Measurements from ENCODE around the gene FBXO34. TPM values are rescaled to one million over a fixed set of nuclear protein-coding genes. Genes with fewer than 3 reads are reported as not detected.
A peak's percentile ranks its signal among the peaks of the same experiment; 100 is the strongest.

FBXO34 gene
- total and polyA plus RNA-seq, 2 experiments from 2014 or later: 27.5 to 45.9 TPM

DNA sequence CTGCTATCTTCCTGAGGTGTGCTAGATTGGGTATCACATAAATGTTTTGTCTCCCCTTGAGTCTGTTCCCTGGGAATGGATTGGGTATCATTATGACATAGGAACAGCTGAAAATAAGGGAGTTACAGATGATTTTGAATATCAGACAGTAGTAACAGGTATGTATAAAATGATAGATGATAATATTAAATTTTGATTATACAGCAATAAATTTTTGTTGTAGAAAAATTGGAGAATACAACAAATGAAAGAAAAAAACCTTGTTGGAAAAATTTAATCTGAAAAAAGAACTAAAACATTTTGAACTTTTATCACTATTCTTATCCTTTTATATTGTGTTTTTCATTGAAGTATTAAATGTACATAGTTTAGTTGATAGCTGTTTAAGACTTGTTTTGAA, 43.2 kb downstream of the FBXO34 start:
- H3K9me3 ChIP-seq (ENCODE audit: low read depth): no peaks in the 10 kb centered on the region
- H3K79me2 ChIP-seq: peaks cover 62% of the 10 kb centered on the region
- no peaks in the 10 kb centered on the region for H3K9me2 ChIP-seq (replicated peaks; ENCODE audit: insufficient read depth)
- H3K4me3 ChIP-seq: no peak overlapping the region
- no peak overlapping the region for H3K27ac ChIP-seq
- H3K4me2 ChIP-seq: no peak overlapping the region
- H3K27me3 ChIP-seq: no peaks in the 10 kb centered on the region
- H3K4me1 ChIP-seq (ENCODE audit: insufficient read depth): peaks cover 34% of the 10 kb centered on the region
- no peak for DNase-seq (ENCODE audit: low spot score)
- TF ChIP-seq EZH2 (IDR thresholded peaks at IDR 0.05; ENCODE audit: borderline replicate concordance) (no peak), EZH2phosphoT487 (IDR thresholded peaks at IDR 0.05; ENCODE audit: low read depth, severe bottlenecking, unreplicated experiment) (no peak)
- TF ChIP-seq, protein P1, sequence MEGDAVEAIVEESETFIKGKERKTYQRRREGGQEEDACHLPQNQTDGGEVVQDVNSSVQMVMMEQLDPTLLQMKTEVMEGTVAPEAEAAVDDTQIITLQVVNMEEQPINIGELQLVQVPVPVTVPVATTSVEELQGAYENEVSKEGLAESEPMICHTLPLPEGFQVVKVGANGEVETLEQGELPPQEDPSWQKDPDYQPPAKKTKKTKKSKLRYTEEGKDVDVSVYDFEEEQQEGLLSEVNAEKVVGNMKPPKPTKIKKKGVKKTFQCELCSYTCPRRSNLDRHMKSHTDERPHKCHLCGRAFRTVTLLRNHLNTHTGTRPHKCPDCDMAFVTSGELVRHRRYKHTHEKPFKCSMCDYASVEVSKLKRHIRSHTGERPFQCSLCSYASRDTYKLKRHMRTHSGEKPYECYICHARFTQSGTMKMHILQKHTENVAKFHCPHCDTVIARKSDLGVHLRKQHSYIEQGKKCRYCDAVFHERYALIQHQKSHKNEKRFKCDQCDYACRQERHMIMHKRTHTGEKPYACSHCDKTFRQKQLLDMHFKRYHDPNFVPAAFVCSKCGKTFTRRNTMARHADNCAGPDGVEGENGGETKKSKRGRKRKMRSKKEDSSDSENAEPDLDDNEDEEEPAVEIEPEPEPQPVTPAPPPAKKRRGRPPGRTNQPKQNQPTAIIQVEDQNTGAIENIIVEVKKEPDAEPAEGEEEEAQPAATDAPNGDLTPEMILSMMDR (IDR thresholded peaks at IDR 0.05; ENCODE audit: poor library complexity): no peak
- no peak overlapping the region for H2AFZ ChIP-seq
- H3K36me3 ChIP-seq (replicated peaks; ENCODE audit: insufficient read depth, low read depth): no peaks in the 10 kb centered on the region
- no peaks in the 10 kb centered on the region for H4K20me1 ChIP-seq (ENCODE audit: insufficient read depth, poor library complexity, severe bottlenecking)

DNA sequence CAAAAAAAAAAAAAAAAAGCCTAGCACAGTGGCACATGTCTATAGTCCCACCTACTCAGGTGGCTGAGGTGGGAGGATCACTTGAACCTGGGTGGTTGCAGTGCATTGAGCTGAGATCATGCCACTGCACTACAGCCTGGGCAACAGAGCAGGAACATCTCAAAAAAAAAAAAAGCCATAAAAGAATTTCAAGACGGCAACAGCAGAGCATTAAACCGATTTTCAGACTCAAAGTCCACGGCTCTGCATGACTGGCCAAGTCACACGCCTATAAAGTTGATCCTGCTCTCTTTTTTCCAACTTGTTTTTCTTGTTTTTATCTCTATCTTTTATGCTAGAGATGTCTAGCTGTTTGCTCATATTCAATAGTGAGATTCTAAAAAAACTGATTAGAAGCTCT, 45.3 kb downstream of the FBXO34 start:
- Histone ChIP-seq H3K9me2 (replicated peaks; ENCODE audit: insufficient read depth) (no peaks in the 10 kb centered on the region), H3K27me3 (no peaks in the 10 kb centered on the region), H2AFZ (no peak overlapping the region), H4K20me1 (ENCODE audit: insufficient read depth, poor library complexity, severe bottlenecking) (no peaks in the 10 kb centered on the region), H3K36me3 (replicated peaks; ENCODE audit: insufficient read depth, low read depth) (no peaks in the 10 kb centered on the region), H3K27ac (peak overlapping the region; percentile 93), H3K4me2 (peak overlapping the region; percentile 34), H3K9me3 (ENCODE audit: low read depth) (no peaks in the 10 kb centered on the region), H3K4me3 (no peak overlapping the region), H3K79me2 (peaks cover 71% of the 10 kb centered on the region), H3K4me1 (ENCODE audit: insufficient read depth) (peaks cover 18% of the 10 kb centered on the region)
- 43% methylated on average over 4 of the region's 4 CpGs for WGBS (ENCODE audit: low lambda C conversion rate, missing lambda C conversion rate)
- DNase-seq (ENCODE audit: low spot score): peak; percentile 72
- TF ChIP-seq EZH2 (IDR thresholded peaks at IDR 0.05; ENCODE audit: borderline replicate concordance) (no peak), EZH2phosphoT487 (IDR thresholded peaks at IDR 0.05; ENCODE audit: low read depth, severe bottlenecking, unreplicated experiment) (no peak)
- TF ChIP-seq, protein P1 (IDR thresholded peaks at IDR 0.05; ENCODE audit: poor library complexity): no peak

DNA sequence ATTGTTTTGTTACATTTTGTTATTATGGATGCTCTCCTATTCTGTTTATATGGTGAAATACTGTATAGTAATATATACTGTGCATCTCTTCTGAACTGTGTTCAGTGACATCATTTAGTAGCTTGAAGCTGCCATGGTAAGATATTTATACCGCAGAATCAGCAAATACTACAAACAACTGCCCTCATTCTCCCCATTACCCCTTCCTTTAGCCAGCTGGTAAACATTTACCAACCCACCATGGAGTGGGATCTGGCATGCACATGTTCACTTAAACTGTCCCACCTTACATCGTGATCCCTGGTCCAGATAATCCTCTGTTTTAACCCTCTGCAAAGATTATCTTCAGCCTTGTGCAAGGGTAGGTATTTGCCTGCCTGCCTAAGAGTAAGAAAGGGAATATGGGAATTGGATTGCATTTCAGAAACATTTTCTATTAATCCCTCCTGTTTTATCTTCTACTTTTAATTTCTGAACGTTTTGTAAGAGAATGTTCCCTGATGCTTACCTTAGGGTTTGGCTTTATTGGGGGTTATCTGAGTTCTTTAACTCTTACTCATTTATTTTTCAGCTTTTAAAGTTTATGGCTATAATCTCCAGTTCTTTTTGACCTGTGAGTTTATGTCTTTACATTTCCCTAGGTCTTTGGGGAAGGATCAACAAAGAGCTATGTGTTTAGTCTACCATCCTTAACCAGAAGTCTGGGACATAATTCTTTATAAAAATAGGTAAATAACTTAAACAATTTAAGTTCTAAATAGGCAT, 46.5 kb downstream of the FBXO34 start:
- H3K4me2 ChIP-seq: peak overlapping the region; percentile 34
- no peak overlapping the region for H3K4me3 ChIP-seq
- H3K9me2 ChIP-seq (replicated peaks; ENCODE audit: insufficient read depth): no peaks in the 10 kb centered on the region
- H3K9me3 ChIP-seq (ENCODE audit: low read depth): no peaks in the 10 kb centered on the region
- H3K79me2 ChIP-seq: peaks cover 70% of the 10 kb centered on the region
- peaks cover 18% of the 10 kb centered on the region for H3K4me1 ChIP-seq (ENCODE audit: insufficient read depth)
- TF ChIP-seq, protein P1 (IDR thresholded peaks at IDR 0.05; ENCODE audit: poor library complexity): no peak
- no peak for TF ChIP-seq EZH2 (IDR thresholded peaks at IDR 0.05; ENCODE audit: borderline replicate concordance)
- TF ChIP-seq EZH2phosphoT487 (IDR thresholded peaks at IDR 0.05; ENCODE audit: low read depth, severe bottlenecking, unreplicated experiment): no peak
- no peaks in the 10 kb centered on the region for H3K27me3 ChIP-seq
- DNase-seq (ENCODE audit: low spot score): no peak
- peak overlapping the region; percentile 93 for H3K27ac ChIP-seq
- 18% methylated on average over 3 of the region's 3 CpGs for WGBS (ENCODE audit: low lambda C conversion rate, missing lambda C conversion rate)
- H4K20me1 ChIP-seq (ENCODE audit: insufficient read depth, poor library complexity, severe bottlenecking): no peaks in the 10 kb centered on the region
- no peak overlapping the region for H2AFZ ChIP-seq
- no peaks in the 10 kb centered on the region for H3K36me3 ChIP-seq (replicated peaks; ENCODE audit: insufficient read depth, low read depth)

All from hepatocyte (in vitro differentiated cells).